Kidney capillary endothelial cell (primary cell): Measurements from ENCODE around the gene PHC2.

ENCODE experiments used
- DNase-seq: peaks from one replicate; pipeline ENCODE4 v3.0.0-alpha.2; 2018; ENCODE audit warnings: low spot score

PHC2 gene

GRCh38 chr1:33289858-33290154, 141.1 kb downstream of the PHC2 start:
- DNase-seq: no peak

- no peak for DNase-seq
These were observed 141.7 kb downstream of the PHC2 start for GRCh38 chr1:33288976-33289857.

- peak; percentile 58 for DNase-seq
These were observed 143.6 kb downstream of the PHC2 start for GRCh38 chr1:33287317-33287716.

DNA sequence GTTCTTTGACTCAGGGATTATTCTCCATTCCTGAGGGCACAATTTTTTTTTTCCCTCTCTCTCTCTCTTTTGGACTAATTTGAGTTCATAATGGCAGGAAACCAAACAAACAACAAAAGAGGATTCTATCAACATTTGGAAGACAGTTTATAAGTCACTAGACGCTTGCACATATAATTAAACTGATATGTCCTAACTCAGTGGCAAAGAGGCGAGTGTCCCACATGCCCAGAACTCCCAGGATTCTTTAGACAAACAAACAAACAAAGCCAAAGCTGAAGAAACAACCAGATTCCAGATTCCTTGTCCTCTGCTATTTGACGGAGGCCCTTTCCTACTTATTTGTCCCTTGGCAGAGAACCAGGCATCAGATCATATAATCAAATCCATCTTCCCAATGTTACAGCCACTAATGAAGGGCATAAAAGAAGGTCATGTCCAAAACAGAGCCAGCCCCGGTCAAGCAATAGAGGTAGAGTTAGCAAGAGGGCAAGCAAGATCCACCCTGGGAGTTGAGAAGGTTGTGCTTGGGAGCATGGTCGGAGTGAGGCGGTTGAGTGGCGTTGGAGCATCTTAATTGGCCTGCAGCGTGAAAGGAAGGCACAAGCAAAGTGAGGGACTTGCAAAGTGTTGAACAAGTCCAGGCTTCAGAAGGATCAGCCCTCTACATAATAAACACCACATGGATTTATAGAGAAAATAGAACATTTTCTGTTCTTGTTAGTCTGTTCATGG, 144.3 kb downstream of the PHC2 start:
- DNase-seq: no peak

DNA sequence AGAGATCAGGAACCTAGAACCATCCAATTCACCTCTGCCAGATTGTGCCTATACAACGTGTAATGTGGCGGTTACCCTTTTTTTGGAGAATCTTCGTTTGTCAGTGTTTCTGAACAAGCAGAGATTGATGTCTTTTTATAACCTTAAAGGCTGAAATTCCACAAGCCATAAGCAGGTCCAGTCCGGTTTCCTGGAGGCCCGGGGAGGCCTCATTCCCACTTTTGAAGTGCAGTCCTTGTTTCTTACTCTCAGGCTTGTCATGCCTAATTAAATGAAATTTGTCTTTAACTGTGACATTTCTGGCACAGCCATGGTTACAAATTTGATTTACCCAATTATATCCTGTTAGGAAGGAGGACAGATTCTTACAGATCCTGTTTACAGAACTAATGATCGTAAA, 146.8 kb downstream of the PHC2 start:
- no peak for DNase-seq

GRCh38 chr1:33282791-33283190, 148.1 kb downstream of the PHC2 start:
- DNase-seq: no peak

- DNase-seq: no peak
These were observed 149.2 kb downstream of the PHC2 start for GRCh38 chr1:33281554-33282303.

DNA sequence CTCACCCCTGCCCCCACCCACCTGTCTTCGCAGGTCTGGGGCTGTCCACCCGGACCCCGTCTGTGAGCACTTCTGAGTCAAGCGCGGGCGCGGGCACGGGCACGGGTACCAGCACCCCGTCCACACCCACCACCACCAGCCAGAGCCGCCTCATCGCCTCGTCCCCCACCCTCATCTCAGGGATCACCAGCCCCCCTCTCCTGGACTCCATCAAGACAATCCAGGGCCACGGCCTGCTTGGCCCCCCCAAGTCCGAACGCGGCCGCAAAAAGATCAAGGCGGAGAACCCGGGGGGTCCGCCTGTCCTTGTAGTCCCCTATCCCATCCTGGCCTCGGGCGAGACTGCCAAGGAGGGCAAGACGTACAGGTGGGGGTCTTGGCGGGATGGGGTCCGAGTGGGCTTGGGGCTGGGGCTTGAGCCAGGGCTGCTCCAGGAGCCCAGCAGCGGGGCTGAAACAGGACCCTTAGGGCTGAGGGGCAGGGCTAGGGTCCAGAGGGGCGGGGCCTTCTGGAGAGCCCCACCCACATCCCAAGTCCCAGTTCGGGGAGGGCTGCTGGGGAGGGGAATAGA, 150.7 kb downstream of the PHC2 start:
- no peak for DNase-seq

- DNase-seq: no peak
These were observed 153.3 kb downstream of the PHC2 start for GRCh38 chr1:33277488-33278084.

- DNase-seq: no peak
These were observed 154.2 kb downstream of the PHC2 start for GRCh38 chr1:33276573-33277298.

DNA sequence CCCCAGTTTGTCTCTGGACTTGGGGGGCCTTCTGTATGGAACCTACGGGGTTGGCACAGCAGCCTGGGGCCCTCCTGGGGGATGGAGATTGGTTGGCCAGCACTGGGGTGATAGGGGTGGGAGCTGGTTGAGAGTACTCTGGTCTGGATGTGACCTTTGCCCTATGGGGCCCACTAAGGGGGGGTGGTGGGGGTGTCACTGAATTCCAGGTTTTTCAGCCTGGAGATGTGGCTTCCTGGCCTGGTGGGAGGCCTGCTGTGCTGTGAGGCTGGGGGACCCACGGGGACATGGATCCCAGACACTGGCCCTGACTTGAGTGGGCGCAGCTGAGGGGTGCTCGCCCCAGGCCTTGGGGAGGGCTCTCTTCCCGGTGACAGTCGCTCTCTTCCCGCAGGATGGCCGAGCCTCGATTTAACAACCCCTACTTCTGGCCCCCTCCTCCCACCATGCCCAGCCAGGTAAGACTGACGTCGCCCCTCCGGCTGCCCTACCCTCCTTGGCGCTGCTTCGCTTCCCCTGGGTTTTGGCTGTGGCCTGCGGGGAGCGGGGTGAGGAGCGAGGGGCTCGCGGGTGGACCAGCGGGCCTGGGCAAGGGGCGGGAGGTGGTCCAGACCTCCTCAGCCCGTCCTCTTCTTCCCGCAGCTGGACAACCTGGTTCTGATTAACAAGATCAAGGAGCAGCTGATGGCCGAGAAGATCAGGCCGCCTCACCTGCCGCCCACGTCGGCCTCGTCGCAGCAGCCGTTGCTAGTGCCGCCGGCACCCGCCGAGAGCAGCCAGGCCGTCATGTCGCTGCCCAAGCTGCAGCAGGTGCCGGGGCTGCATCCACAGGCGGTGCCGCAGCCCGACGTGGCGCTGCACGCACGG, 155.0 kb downstream of the PHC2 start:
- DNase-seq: no peak

DNA sequence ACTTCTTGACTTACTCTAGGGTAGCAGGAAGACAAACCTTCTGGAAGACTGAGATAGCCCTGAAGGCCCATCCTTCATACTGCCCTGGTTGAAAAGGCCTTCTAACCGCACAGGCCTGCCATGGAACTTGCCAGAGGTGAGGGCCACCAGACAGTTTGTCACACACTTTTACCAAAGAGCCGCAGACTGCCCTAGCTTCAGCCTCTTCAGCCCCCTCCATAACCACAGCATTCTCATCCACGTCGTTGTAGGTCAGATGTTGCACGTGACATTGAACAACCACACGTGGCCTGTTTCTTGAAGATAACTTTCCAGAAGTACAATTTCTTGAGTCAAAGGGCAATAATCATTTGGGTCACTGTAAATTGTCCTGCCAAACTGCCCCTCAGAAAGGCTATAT, 155.7 kb downstream of the PHC2 start:
- DNase-seq: no peak

DNA sequence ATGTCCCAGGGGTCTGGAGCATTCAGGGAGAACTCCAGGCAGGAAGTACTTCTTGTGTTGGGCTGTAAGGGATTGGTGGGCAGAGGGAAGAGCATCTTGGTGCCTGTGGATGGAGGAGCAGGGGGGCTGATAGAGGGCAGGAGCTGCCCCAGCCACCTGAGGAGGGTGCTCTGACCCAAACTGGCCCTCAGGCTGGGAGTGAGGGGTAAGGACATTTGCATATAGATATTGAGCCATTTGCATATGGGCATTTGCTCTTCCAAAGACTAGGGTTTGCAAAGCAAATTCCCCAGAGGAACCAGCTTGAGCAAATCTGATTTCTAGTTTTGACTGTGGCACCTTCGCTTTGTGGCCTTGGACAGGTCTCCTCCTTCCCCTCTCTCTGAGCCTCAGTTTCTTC, 156.4 kb downstream of the PHC2 start:
- DNase-seq: no peak

DNA sequence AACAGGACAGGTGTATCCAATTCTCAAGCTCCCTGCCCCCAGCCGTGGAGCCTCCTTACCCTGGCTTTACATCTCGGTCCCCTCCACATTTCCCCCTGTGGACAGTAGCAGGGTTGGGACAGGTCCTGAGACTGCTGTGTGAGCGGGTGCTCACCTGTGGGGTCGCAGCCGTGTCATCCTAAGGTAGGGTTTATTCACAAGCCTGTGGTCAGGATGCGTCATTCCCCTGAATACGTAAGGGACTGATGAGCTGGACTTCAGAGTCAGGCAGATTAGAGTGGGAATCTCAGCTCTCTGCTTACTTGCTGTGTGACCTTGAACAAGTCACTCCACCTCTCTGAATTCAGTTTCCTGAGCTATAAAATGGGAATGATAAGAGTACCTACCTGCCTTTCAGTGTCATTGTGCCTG, 156.9 kb downstream of the PHC2 start:
- no peak for DNase-seq
